SH-SY5Y (cell line): ENCODE results near the gene RND3.

ENCODE experiments used
- GATA2 ChIP-seq: IDR thresholded peaks from 2 replicates; pipeline ENCODE4 v1.6.1; 2011; ENCODE audit warnings: mild to moderate bottlenecking, low read depth, low read length
- GATA3 ChIP-seq: IDR thresholded peaks from 2 replicates; pipeline ENCODE4 v1.6.1; 2011; ENCODE audit warnings: low read depth, mild to moderate bottlenecking, low read length, moderate library complexity

DNA sequence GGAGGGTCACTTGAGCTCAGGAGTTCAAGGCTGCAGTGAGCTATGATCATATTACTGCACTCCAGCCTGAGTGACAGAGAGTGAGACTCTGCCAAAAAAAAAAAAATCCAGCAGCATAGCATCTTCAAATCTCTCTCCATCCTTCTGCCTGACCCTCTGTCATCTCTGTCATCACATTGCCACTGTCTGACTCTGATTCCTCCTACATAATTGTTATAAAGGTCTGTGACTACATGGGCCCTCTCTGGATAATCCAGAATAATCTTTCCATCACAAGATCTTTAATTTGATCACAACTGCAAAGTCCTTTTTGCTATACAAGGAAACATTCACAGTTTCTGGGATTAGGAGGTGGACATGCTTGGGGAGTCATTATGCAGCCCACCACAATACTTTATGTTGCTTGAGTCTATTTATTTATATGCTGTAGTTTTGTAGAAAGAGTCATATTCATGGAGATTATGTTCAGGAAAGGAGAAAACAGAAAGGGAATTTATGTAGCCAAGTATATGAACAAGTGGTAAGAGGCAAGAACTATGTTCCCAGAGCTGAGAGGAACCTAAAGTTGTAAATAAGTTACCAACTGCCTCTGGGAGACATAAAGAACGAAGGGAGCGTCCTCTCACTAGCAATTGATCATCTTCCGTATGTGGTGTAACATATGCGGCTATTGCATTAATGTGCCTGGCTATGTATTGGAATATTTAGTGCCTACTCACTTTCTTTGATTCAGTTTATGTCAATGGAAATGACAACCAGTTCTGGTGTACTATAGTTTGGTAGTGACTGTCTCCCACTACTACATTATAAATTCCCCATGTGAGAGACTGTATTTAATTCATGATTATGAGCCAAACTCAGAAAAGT lies 21.5 kb downstream of the RND3 start:
- TF ChIP-seq GATA2 (no peak), GATA3 (no peak)
